Skeletal muscle satellite cell (primary cell): ENCODE measurements around the gene ACVR1.

Experiments used
- H3K27me3 ChIP-seq: 2 replicates; pipeline ENCODE4 v1.7.0; 2013; ENCODE audit warnings: low read length; ENCODE audit not compliant: control insufficient read depth, insufficient read depth
- H3K36me3 ChIP-seq: 2 replicates; pipeline ENCODE4 v1.7.0; 2013; ENCODE audit warnings: mild to moderate bottlenecking, control low read depth, low read length; ENCODE audit not compliant: insufficient read depth
- H3K4me1 ChIP-seq: 2 replicates; pipeline ENCODE4 v1.7.0; 2013; ENCODE audit warnings: low read length; ENCODE audit not compliant: control insufficient read depth, insufficient read depth
- H3K4me2 ChIP-seq: 2 replicates; pipeline ENCODE4 v1.7.0; 2013; ENCODE audit warnings: mild to moderate bottlenecking, low read length
- H3K4me3 ChIP-seq: 2 replicates; pipeline ENCODE4 v1.7.0; 2013; ENCODE audit warnings: low read length
- H3K9ac ChIP-seq: 2 replicates; pipeline ENCODE4 v1.7.0; 2013; ENCODE audit warnings: mild to moderate bottlenecking, low read depth, low read length, moderate library complexity
- H3K9me3 ChIP-seq: replicated peaks from 2 replicates; pipeline ENCODE4 v1.7.0; 2013; ENCODE audit warnings: mild to moderate bottlenecking, control low read depth, low read length

ACVR1 gene

DNA sequence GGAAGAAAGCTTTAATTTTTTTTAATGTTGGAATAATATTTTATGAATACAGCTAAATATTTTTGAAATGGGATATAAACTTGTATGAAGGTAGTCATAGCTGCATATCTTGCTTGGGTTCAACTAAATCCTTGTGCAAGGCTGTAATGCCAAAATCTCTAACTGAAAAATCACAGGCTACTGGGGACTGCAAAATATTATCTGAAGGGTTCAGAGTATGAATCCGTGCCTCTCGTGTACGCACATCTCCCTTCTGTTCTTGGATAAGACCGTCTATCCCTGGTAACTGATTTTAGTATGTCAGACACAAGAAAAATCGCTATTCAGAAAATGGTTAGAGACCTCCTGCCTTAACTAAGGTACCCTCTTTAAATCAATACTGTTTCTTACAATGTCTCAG lies 71.8 kb downstream of the ACVR1 start:
- no peak overlapping the region for H3K9ac ChIP-seq
- no peak overlapping the region for H3K4me2 ChIP-seq
- H3K27me3 ChIP-seq = no peaks in the 10 kb centered on the region
- H3K36me3 ChIP-seq = peaks cover 6% of the 10 kb centered on the region
- peaks cover 12% of the 10 kb centered on the region for H3K4me1 ChIP-seq
- no peaks in the 10 kb centered on the region for H3K9me3 ChIP-seq
- no peak overlapping the region for H3K4me3 ChIP-seq

DNA sequence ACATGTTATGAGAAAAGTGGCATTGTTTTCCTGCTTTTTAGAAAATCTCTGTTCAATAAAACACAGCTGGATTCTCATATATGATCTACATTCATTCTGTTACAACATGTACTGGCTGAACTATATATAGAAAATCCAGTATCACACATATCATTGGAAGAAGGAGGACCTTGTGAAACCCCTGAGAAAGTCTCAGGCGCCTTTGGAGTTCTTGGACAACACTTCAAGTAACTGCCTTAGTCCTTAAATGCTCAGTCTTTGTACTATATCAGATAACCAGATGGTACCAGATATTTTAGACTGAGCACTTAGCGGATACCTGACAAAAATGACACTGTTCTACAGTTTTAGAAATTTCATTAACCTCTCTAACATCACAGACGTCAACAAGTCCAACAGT lies 72.2 kb downstream of the ACVR1 start:
- Histone ChIP-seq H3K9ac (no peak overlapping the region), H3K4me3 (no peak overlapping the region), H3K36me3 (peaks cover 6% of the 10 kb centered on the region), H3K9me3 (no peaks in the 10 kb centered on the region), H3K27me3 (no peaks in the 10 kb centered on the region), H3K4me1 (peaks cover 8% of the 10 kb centered on the region), H3K4me2 (no peak overlapping the region)

DNA sequence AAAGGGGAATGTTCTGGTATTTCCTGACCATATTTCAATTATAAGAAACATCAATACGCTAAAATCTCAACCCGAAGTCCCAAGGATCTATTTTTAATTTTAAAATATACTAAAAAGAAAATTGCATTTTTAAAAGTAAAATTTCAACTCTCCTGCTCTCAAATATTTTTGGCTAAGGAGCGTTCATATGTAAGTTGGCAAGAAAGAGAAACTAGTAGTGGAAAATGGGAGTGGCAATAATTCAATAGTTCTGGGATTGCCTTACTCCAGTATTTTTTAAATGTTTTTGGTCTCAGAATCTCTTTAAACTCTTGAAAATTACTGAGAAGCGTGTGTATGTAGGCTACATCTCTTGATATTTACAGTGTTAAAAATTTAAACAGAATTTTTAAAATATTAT lies 72.7 kb downstream of the ACVR1 start:
- Histone ChIP-seq H3K4me1 (peaks cover 3% of the 10 kb centered on the region), H3K4me2 (no peak overlapping the region), H3K9ac (no peak overlapping the region), H3K27me3 (no peaks in the 10 kb centered on the region), H3K36me3 (peaks cover 6% of the 10 kb centered on the region), H3K9me3 (no peaks in the 10 kb centered on the region), H3K4me3 (no peak overlapping the region)

DNA sequence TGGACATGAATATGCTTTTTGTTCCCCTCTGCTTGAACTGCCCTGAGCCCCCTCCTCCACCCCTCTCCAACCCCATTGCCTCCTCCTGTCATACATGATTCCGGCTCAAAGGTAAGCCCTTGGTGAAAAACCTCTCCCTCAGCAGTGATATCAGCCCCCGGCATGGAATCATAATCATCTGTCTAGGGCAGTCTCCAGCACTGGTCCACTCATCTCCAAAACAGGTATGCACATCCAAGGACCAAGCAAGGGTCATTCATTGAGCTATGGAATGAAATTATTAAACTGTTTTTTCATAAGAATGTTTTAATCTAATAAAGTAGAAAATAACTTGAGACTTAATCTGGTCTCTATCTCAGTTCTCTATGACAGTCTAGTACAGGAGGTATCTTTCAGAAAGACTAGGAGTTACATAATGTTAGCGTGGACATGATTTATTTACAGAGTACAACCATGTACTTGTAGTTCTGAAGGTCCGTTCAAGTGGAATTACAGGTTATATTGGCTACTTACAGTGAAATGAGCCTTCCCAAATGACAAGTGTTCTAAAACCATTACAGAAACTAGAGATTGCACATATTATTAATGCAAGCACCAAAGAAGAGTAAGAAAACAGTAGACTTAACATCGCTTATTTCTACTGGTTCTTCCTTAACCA lies 75.2 kb downstream of the ACVR1 start:
- Histone ChIP-seq H3K4me2 (no peak overlapping the region), H3K9me3 (no peaks in the 10 kb centered on the region), H3K27me3 (no peaks in the 10 kb centered on the region), H3K4me3 (no peak overlapping the region), H3K9ac (no peak overlapping the region), H3K4me1 (no peaks in the 10 kb centered on the region), H3K36me3 (peaks cover 11% of the 10 kb centered on the region)

DNA sequence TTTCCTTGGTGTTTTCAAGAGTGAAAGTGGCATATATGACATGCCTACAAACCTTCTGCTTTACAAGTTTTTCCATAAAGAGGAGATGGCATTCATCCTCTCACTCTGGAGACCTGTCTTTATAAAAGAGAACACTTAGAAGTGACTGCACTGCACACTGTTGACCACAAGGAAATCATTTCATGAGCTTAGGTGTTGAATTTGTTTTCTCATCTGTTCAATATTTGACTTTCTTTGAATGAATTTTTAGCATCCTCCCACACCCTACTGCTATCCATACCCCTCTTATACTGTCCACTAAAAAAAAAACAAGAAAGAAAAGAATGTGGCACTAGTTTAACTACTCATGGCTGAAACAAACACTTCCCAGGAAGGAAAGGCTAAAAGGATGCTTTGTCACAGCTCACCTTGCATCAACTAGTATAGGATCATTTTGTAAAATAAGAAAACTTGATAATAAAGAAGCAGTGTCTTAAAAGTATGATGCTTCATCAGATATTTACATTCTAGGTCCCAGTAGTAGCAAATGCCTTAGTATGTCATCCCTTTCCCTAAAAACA lies 83.0 kb downstream of the ACVR1 start:
- H3K27me3 ChIP-seq = no peaks in the 10 kb centered on the region
- H3K9ac ChIP-seq = no peak overlapping the region
- peak overlapping the region; percentile 17 for H3K4me2 ChIP-seq
- H3K36me3 ChIP-seq = peaks cover 14% of the 10 kb centered on the region
- H3K9me3 ChIP-seq = no peaks in the 10 kb centered on the region
- H3K4me3 ChIP-seq = no peak overlapping the region
- H3K4me1 ChIP-seq = peaks cover 26% of the 10 kb centered on the region

DNA sequence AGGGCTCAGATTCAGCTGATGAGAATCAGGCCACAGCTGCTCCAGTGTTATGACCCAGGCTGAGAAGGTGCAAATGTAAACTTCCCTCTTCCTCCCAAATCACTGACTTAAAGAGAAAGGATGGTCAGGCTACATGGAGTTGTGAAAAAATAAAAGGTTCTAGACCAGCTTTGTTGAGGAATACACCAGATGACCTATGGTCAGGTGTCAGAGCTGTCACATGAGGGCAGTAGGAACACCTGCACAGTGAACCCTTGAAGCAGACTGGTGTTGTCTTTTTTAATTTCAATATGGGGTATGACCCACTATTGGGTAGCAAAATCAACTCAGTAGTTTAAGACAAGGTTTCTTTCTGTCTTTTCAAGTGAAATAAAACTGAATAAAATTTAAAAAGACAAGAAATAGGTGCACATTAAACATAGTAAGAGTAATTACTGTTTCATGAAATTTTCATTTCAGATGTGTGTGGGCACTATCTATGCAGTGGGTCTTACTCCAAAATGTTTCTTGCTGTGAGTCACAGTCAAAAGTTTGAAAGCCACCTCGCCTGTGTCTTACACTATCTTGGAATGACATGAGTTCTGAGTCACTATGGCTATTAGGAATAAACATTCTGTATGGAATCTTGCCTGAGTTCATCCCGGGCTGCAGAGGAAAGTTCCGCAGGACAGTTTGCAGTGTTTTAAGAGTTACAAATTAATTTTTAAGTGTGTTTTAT lies 83.6 kb downstream of the ACVR1 start:
- H3K4me1 ChIP-seq = peaks cover 29% of the 10 kb centered on the region
- no peaks in the 10 kb centered on the region for H3K9me3 ChIP-seq
- H3K36me3 ChIP-seq = peaks cover 9% of the 10 kb centered on the region
- H3K9ac ChIP-seq = no peak overlapping the region
- H3K4me2 ChIP-seq = peak overlapping the region; percentile 17
- H3K27me3 ChIP-seq = no peaks in the 10 kb centered on the region
- H3K4me3 ChIP-seq = no peak overlapping the region

DNA sequence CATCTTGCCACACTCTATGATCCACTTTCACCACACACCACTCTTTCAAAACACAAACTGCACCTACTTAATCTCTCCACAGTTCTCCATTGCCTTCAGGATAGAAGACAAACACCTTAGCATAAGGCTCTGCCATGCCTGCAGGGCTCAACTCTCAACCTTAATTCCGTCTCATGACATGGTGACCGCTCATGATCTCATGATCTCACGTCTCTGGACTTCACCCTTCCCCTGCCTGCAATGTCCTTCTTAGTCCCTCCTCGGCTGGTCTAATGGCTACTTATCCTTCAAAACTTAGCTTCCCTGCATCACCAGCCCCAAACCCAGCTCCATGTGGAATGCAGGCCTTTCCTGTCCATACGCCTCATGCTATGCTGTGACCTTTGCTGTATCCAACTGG lies 85.3 kb downstream of the ACVR1 start:
- Histone ChIP-seq H3K4me3 (no peak overlapping the region), H3K9ac (no peak overlapping the region), H3K4me1 (peaks cover 41% of the 10 kb centered on the region), H3K27me3 (no peaks in the 10 kb centered on the region), H3K4me2 (no peak overlapping the region), H3K9me3 (no peaks in the 10 kb centered on the region), H3K36me3 (peaks cover 9% of the 10 kb centered on the region)

DNA sequence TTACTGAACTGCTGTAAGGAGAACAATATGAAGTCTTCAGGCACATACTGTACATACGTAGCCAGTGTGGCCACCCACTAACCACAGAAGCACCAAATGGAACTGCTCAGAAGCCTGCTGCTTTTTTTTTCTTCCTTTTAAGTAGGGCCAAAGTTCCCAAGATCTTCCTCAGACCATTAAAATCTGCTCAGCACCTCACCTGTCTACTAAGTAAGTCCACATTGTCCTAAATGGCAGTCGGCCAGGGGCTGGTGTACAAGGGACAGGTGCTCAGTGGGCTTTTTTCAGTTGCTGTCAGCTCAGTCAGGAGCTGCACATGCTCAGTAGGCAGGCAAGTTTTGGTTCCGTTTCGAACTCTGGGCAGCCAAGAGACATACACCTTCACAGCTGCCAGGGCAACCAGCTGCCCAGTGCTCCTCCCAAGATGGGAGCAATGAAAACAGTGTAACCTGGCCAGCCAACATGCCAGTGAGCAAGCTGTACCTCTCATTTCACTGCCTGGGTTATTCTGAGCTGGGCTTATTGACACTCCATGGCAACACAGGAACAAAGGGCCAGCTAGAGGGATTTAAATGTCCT lies 86.1 kb downstream of the ACVR1 start:
- H3K4me3 ChIP-seq = no peak overlapping the region
- H3K9me3 ChIP-seq = no peaks in the 10 kb centered on the region
- peaks cover 9% of the 10 kb centered on the region for H3K36me3 ChIP-seq
- H3K4me2 ChIP-seq = no peak overlapping the region
- H3K4me1 ChIP-seq = peaks cover 47% of the 10 kb centered on the region
- H3K27me3 ChIP-seq = no peaks in the 10 kb centered on the region
- no peak overlapping the region for H3K9ac ChIP-seq

DNA sequence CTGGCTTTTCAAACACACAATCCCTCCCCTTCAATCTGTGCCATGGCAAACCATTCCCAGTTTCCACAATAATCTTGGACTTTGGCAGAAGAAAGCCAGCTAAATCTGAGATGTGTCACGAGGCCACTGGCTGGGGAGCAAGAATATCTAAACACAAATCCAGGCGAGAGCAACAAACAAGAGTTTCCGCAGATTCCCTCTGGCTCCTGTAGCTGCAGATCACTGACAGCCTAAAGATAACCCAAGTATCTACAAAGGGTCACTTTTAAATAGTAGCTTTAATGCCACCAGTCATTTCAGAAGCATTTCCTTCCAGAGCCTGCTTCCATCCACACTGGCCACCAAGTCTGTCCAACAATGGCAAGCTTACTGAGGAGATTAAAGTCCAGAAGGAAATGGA lies 86.9 kb downstream of the ACVR1 start:
- Histone ChIP-seq H3K9me3 (no peaks in the 10 kb centered on the region), H3K4me2 (no peak overlapping the region), H3K9ac (no peak overlapping the region), H3K27me3 (no peaks in the 10 kb centered on the region), H3K36me3 (peaks cover 9% of the 10 kb centered on the region), H3K4me1 (peaks cover 54% of the 10 kb centered on the region), H3K4me3 (no peak overlapping the region)

DNA sequence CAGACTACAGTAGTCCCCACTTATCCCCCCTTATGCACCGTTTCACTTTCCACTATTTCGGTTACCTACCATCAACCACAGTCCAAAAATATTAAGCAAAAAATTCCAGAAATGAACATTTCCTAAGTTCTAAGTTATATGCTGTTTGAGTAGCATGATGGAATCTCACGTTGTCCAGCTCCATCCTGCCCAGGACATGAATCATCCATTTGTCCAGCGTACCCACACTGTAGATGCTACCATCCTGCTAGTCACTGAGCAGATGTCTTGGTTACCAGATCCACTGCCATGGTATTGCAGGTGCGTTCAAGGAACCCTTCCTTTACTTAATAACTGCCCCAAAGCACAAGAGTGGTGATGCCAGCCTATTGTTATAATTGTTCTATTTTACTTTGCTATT lies 87.9 kb downstream of the ACVR1 start:
- Histone ChIP-seq H3K9ac (no peak overlapping the region), H3K9me3 (no peaks in the 10 kb centered on the region), H3K4me3 (no peak overlapping the region), H3K27me3 (no peaks in the 10 kb centered on the region), H3K4me2 (no peak overlapping the region), H3K4me1 (peaks cover 58% of the 10 kb centered on the region), H3K36me3 (peaks cover 9% of the 10 kb centered on the region)

DNA sequence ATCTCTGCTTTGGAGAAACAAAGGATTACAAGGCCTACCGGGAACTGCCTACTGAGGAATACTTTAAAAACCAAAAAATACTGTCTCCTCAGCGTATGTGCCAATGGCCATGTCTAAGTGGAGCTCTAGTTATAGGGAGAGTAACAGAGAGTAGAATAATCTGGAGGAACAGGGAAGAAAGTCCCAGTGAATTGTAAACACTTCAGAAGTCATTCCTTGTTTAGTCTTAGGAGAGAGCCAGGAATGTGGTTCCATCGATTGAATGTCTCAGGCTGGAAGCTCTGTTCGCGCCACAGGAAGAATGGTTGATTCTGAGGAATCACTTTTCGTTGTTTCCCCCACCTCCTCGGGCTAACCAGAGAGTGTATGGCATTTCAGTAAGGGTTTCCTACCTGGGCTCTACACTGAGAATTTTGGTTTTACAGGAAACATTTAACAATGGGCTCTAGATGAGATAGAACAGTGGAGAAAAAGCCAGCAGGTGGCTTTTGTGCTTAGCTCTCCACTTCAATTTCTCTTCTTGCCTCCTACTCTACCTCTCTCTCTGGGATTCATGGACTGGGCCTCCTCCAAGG lies 88.7 kb downstream of the ACVR1 start:
- Histone ChIP-seq H3K9me3 (no peaks in the 10 kb centered on the region), H3K4me2 (no peak overlapping the region), H3K36me3 (peaks cover 9% of the 10 kb centered on the region), H3K4me3 (no peak overlapping the region), H3K4me1 (peaks cover 52% of the 10 kb centered on the region), H3K27me3 (no peaks in the 10 kb centered on the region), H3K9ac (no peak overlapping the region)
